ENCODE data around the gene KCNMA1.

KCNMA1 gene

GRCh38 chr10:77164616-77165311 lies 472.8 kb downstream of the KCNMA1 start:
- Histone ChIP-seq H4K20me1 (ENCODE audit: insufficient read depth) (no peaks in the 10 kb centered on the region), H3K9ac (no peak overlapping the region), H3K36me3 (ENCODE audit: insufficient read depth) (no peaks in the 10 kb centered on the region), H3K27me3 (ENCODE audit: insufficient read depth, low read depth) (no peaks in the 10 kb centered on the region), H3K4me2 (no peak overlapping the region), H3K27ac (no peak overlapping the region), H3K79me2 (ENCODE audit: insufficient read depth, low read depth) (no peaks in the 10 kb centered on the region), H2AFZ (ENCODE audit: low read depth) (no peak overlapping the region), H3K4me3 (IDR thresholded peaks at IDR 0.05; ENCODE audit: insufficient read depth, low read depth, low read length) (no peak overlapping the region), H3K4me1 (ENCODE audit: low read depth, poor library complexity, severe bottlenecking) (no peaks in the 10 kb centered on the region)
- TF ChIP-seq, protein P1, sequence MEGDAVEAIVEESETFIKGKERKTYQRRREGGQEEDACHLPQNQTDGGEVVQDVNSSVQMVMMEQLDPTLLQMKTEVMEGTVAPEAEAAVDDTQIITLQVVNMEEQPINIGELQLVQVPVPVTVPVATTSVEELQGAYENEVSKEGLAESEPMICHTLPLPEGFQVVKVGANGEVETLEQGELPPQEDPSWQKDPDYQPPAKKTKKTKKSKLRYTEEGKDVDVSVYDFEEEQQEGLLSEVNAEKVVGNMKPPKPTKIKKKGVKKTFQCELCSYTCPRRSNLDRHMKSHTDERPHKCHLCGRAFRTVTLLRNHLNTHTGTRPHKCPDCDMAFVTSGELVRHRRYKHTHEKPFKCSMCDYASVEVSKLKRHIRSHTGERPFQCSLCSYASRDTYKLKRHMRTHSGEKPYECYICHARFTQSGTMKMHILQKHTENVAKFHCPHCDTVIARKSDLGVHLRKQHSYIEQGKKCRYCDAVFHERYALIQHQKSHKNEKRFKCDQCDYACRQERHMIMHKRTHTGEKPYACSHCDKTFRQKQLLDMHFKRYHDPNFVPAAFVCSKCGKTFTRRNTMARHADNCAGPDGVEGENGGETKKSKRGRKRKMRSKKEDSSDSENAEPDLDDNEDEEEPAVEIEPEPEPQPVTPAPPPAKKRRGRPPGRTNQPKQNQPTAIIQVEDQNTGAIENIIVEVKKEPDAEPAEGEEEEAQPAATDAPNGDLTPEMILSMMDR (conservative IDR thresholded peaks at IDR 0.05; ENCODE audit: low read depth, low read length): no peak

DNA sequence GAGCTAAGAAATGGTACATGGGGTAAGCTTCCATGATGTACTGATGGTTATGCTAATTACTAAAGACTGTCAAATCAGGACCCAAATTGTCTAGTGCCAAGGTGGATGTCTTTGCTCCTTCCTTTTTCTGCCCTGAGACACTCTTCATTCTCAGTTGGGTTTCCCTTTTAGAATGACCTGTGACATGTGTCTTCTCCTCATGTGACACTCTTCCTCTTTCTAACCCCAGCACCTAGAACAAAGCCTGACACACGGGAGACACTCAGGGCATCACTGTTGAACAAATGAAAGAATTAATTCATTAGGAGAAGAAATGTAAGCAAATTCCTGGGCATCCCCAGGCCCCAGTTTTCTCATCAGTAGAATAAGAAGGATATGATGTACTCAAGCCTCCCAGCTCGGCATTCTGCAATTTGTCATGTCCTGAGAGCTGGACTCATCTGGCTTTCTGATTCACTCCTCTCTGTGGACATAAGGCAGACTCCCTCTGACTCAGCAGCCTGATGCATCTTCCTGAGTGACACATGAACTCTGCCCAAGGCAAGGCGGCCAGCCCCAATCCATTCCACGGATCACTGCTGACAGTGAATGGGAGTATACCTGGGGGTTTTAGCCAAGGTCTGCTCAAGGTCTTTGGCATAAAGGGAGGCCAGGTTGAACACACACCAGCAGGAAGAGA lies 473.8 kb downstream of the KCNMA1 start:
- TF ChIP-seq, protein P1 (conservative IDR thresholded peaks at IDR 0.05; ENCODE audit: low read depth, low read length): no peak
- H4K20me1 ChIP-seq (ENCODE audit: insufficient read depth): no peaks in the 10 kb centered on the region
- no peaks in the 10 kb centered on the region for H3K36me3 ChIP-seq (ENCODE audit: insufficient read depth)
- no peaks in the 10 kb centered on the region for H3K79me2 ChIP-seq (ENCODE audit: insufficient read depth, low read depth)
- no peaks in the 10 kb centered on the region for H3K27me3 ChIP-seq (ENCODE audit: insufficient read depth, low read depth)
- H3K27ac ChIP-seq: no peak overlapping the region
- H3K4me3 ChIP-seq (IDR thresholded peaks at IDR 0.05; ENCODE audit: insufficient read depth, low read depth, low read length): no peak overlapping the region
- H2AFZ ChIP-seq (ENCODE audit: low read depth): no peak overlapping the region
- no peaks in the 10 kb centered on the region for H3K4me1 ChIP-seq (ENCODE audit: low read depth, poor library complexity, severe bottlenecking)
- H3K9ac ChIP-seq: no peak overlapping the region
- H3K4me2 ChIP-seq: no peak overlapping the region

DNA sequence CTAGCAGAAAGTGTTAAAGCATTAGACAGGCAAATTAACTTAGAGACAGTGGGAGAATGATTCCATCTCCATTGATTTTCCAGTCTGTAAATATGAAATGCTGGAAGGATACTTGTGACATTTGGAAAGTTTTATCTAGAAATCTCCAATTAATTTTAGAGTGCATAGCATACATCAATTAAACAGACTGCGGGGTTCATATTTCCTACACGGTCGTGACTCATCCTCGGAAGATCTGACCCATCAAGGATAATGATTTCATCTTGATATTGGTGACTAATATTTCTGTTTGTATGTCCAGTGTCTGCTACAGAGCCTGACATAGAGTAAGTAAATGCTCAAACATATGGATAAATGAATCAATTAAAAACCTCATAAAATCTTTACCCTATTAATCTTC lies 474.9 kb downstream of the KCNMA1 start:
- Histone ChIP-seq H3K79me2 (ENCODE audit: insufficient read depth, low read depth) (no peaks in the 10 kb centered on the region), H4K20me1 (ENCODE audit: insufficient read depth) (no peaks in the 10 kb centered on the region), H3K4me2 (no peak overlapping the region), H2AFZ (ENCODE audit: low read depth) (no peak overlapping the region), H3K4me3 (IDR thresholded peaks at IDR 0.05; ENCODE audit: insufficient read depth, low read depth, low read length) (no peak overlapping the region), H3K4me1 (ENCODE audit: low read depth, poor library complexity, severe bottlenecking) (no peaks in the 10 kb centered on the region), H3K36me3 (ENCODE audit: insufficient read depth) (no peaks in the 10 kb centered on the region), H3K9ac (no peak overlapping the region), H3K27ac (no peak overlapping the region), H3K27me3 (ENCODE audit: insufficient read depth, low read depth) (no peaks in the 10 kb centered on the region)
- TF ChIP-seq, protein P1 (conservative IDR thresholded peaks at IDR 0.05; ENCODE audit: low read depth, low read length): no peak

DNA sequence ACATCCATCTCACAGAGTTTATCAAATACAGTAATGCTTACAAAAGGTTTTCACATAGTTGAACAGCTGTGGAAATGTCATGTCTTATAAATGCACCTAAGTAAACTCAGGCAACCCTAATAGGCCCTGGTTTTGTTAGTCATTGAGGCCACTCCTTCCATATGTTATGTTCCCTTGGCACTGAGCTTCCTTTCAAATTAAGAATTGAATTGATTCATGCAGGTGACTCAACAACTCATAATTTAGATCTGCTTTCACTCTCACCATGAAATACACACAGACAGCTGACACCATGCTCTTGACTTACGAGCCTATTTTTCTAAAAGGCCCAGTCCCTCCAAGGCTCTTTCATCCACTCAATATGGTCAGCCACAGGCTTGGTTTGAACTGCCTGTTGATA lies 476.9 kb downstream of the KCNMA1 start:
- H3K4me3 ChIP-seq (IDR thresholded peaks at IDR 0.05; ENCODE audit: insufficient read depth, low read depth, low read length): no peak overlapping the region
- no peaks in the 10 kb centered on the region for H4K20me1 ChIP-seq (ENCODE audit: insufficient read depth)
- no peak overlapping the region for H3K4me2 ChIP-seq
- no peak overlapping the region for H2AFZ ChIP-seq (ENCODE audit: low read depth)
- H3K4me1 ChIP-seq (ENCODE audit: low read depth, poor library complexity, severe bottlenecking): no peaks in the 10 kb centered on the region
- H3K79me2 ChIP-seq (ENCODE audit: insufficient read depth, low read depth): no peaks in the 10 kb centered on the region
- H3K27me3 ChIP-seq (ENCODE audit: insufficient read depth, low read depth): no peaks in the 10 kb centered on the region
- H3K9ac ChIP-seq: no peak overlapping the region
- no peaks in the 10 kb centered on the region for H3K36me3 ChIP-seq (ENCODE audit: insufficient read depth)
- TF ChIP-seq, protein P1 (conservative IDR thresholded peaks at IDR 0.05; ENCODE audit: low read depth, low read length): no peak
- H3K27ac ChIP-seq: no peak overlapping the region

Data from KMS-11 (cell line).